HG03108 (cell line): ENCODE data around the gene MASTL.
A peak's percentile ranks its signal among the peaks of the same experiment; 100 is the strongest.
"Not testable (repeated sequence)": the region's sequence is repeated elsewhere in the genome, so short reads cannot be mapped to it uniquely, and the experiment has no call there.

ENCODE experiments used
- ATAC-seq: cut with Tn5 transposase; IDR thresholded peaks from one replicate; pipeline ENCODE4 v1.9.1; 2021; ENCODE audit warnings: moderate library complexity; ENCODE audit not compliant: unreplicated experiment

MASTL gene

GRCh38 chr10:27155066-27155754 is at the start of gene MASTL:
Gene MASTL, plus strand, starts transcription at chr10:27155352. Its CDS starts 75 bp downstream, at chr10:27155427.
- peak; percentile 84 for ATAC-seq

- ATAC-seq, result no peak
Measured at GRCh38 chr10:27108165-27108564, 47.0 kb upstream of the MASTL start.

- ATAC-seq, result no peak
Measured at GRCh38 chr10:27134371-27134770, 20.8 kb upstream of the MASTL start.

- ATAC-seq, result no peak
Measured at GRCh38 chr10:27138277-27138676, 16.9 kb upstream of the MASTL start.

- ATAC-seq, result no peak
Measured at GRCh38 chr10:27143686-27144085, 11.5 kb upstream of the MASTL start.

- no peak for ATAC-seq
Measured at GRCh38 chr10:27145937-27146336, 9.2 kb upstream of the MASTL start.

GRCh38 chr10:27147701-27148100 is 7.5 kb upstream of the MASTL start:
- ATAC-seq, result no peak

GRCh38 chr10:27150261-27150660 is 4.9 kb upstream of the MASTL start:
- ATAC-seq, result no peak

- no peak for ATAC-seq
Measured at GRCh38 chr10:27152687-27153086, 2.5 kb upstream of the MASTL start.

GRCh38 chr10:27153329-27153728 is 1.8 kb upstream of the MASTL start:
- no peak for ATAC-seq

GRCh38 chr10:27153845-27154193 is 1.3 kb upstream of the MASTL start:
- peak; percentile 5 for ATAC-seq

GRCh38 chr10:27156566-27156965 is 1.4 kb downstream of the MASTL start:
- ATAC-seq, result not testable (repeated sequence)

- no peak for ATAC-seq
Measured at GRCh38 chr10:27157150-27157549, 2.0 kb downstream of the MASTL start.

- no peak for ATAC-seq
Measured at GRCh38 chr10:27158421-27158820, 3.3 kb downstream of the MASTL start.

GRCh38 chr10:27169849-27170248 is 14.7 kb downstream of the MASTL start:
- ATAC-seq, result no peak

GRCh38 chr10:27188259-27188658 is 33.1 kb downstream of the MASTL start:
- no peak for ATAC-seq

- ATAC-seq, result no peak
Measured at GRCh38 chr10:27188897-27189296, 33.7 kb downstream of the MASTL start.

GRCh38 chr10:27190508-27190907 is 35.4 kb downstream of the MASTL start:
- ATAC-seq, result no peak

- no peak for ATAC-seq
Measured at GRCh38 chr10:27192284-27192683, 37.1 kb downstream of the MASTL start.

GRCh38 chr10:27197980-27198620 is 42.9 kb downstream of the MASTL start:
- ATAC-seq, result no peak

- no peak for ATAC-seq
Measured at GRCh38 chr10:27203806-27204205, 48.7 kb downstream of the MASTL start.

GRCh38 chr10:27207350-27207749 is 52.2 kb downstream of the MASTL start:
- no peak for ATAC-seq

- no peak for ATAC-seq
Measured at GRCh38 chr10:27223964-27224363, 68.8 kb downstream of the MASTL start.
